Testis (tissue), 2 donors: ENCODE results near the gene ARHGEF10L.

Source experiments
- CTCF ChIP-seq, 3 experiments: fragments of 450-650 bp in 2 of 3; fragments of 200-600 bp in 1 of 3; sonication (generic) in 1 of 3; IDR thresholded peaks; one replicate each; pipeline ENCODE4 v1.5.1; 2016 to 2019; ENCODE audit warnings: antibody characterized with exemption in 3 of 3, mild to moderate bottlenecking in 2 of 3, moderate library complexity in 1 of 3
- POLR2A ChIP-seq: fragments of 450-650 bp; IDR thresholded peaks from one replicate; pipeline ENCODE4 v1.6.1; 2017; ENCODE audit warnings: antibody characterized with exemption, mild to moderate bottlenecking, moderate library complexity

- no peak for TF ChIP-seq CTCF (IDR thresholded peaks at IDR 0.05)
- TF ChIP-seq POLR2A, result no peak
These were observed 28.8 kb downstream of the ARHGEF10L start for GRCh38 chr1:17568014-17568900.
